Caco-2 (cell line): ENCODE data around the gene PRRX2. TPM values are rescaled to one million over a fixed set of nuclear protein-coding genes. Genes with fewer than 3 reads are reported as not detected.

Source experiments
- BruUV-seq: library from RNA; stranded (reverse); fragments of 400-500 nt; replicated peaks from 2 replicates; lab custom pipeline; 2021; lab: Mats Ljungman, UMichigan
- CTCF ChIA-PET: fragments of 300-600 bp; sonication (Branson Sonifier 250); formaldehyde crosslinking; loops from one replicate; lab custom pipeline; 2022; ENCODE audit warnings: antibody characterized with exemption; lab: Charles Lee
- POLR2A ChIA-PET: fragments of 300-600 bp; sonication (Branson Sonifier 250); formaldehyde crosslinking; loops from one replicate; lab custom pipeline; 2022; ENCODE audit warnings: antibody characterized with exemption; lab: Charles Lee
- DNase-seq, 2 experiments: peaks; one replicate each; pipeline versions ENCODE4 v3.0.0 to v3.0.0-alpha.2; 2020 to 2022
- H3K27me3 ChIP-seq: replicated peaks from 2 replicates; pipeline ENCODE4 v1.6.0; 2011; ENCODE audit warnings: low read length; ENCODE audit not compliant: control insufficient read depth, insufficient read depth
- H3K36me3 ChIP-seq: 2 replicates; pipeline ENCODE4 v1.5.1; 2011; ENCODE audit warnings: low read length; ENCODE audit not compliant: control insufficient read depth, insufficient read depth
- H3K4me1 ChIP-seq: fragments of 250-450 bp; sonication (Bioruptor Pico); 2 replicates; pipeline ENCODE4 v1.5.1; 2020; ENCODE audit warnings: mild to moderate bottlenecking
- H3K4me3 ChIP-seq: 2 replicates; pipeline ENCODE4 v1.5.1; 2011; ENCODE audit warnings: low read depth, mild to moderate bottlenecking, control low read depth, low read length
- H3K9me3 ChIP-seq: fragments of 250-450 bp; sonication (Bioruptor Pico); 2 replicates; pipeline ENCODE4 v1.5.1; 2020; ENCODE audit warnings: mild to moderate bottlenecking, moderate library complexity
- H3K27ac Mint-ChIP-seq: one replicate; pipeline ENCODE4 v1.8.0; 2022; ENCODE audit warnings: mixed read lengths; ENCODE audit not compliant: unreplicated experiment
- H3K27me3 Mint-ChIP-seq: one replicate; pipeline ENCODE4 v1.8.0; 2022; ENCODE audit warnings: mixed read lengths; ENCODE audit not compliant: insufficient read depth, unreplicated experiment
- H3K36me3 Mint-ChIP-seq: one replicate; pipeline ENCODE4 v1.8.0; 2022; ENCODE audit warnings: mild to moderate bottlenecking, mixed read lengths; ENCODE audit not compliant: insufficient read depth, unreplicated experiment
- H3K4me1 Mint-ChIP-seq: one replicate; pipeline ENCODE4 v1.8.0; 2022; ENCODE audit warnings: low read depth, mixed read lengths; ENCODE audit not compliant: unreplicated experiment
- H3K4me3 Mint-ChIP-seq: one replicate; pipeline ENCODE4 v1.8.0; 2022; ENCODE audit warnings: mild to moderate bottlenecking, moderate library complexity, mixed read lengths; ENCODE audit not compliant: unreplicated experiment
- H3K9me3 Mint-ChIP-seq: one replicate; pipeline ENCODE4 v1.8.0; 2022; ENCODE audit warnings: mixed read lengths; ENCODE audit not compliant: unreplicated experiment
- intact Hi-C: fragments of 100-400 bp; cut with micrococcal nuclease; formaldehyde crosslinking; loops from one replicate; pipeline ENCODE4 v1.10.0; 2022; ENCODE audit not compliant: unreplicated experiment
- total RNA-seq: library from RNA; stranded (reverse); gene quantifications from 2 replicates; pipeline ENCODE4 v1.2.3, GENCODE V29; 2022
- TF ChIP-seq, protein P1 (sequence below), 2 experiments: fragments of 200-600 bp in 1 of 2; IDR thresholded peaks; 1 replicate in 1 of 2; 2 replicates in 1 of 2; pipeline versions ENCODE4 v1.5.1 to v1.8.0; 2011 to 2022; ENCODE audit warnings: antibody characterized with exemption in 1 of 2, control low read depth in 1 of 2, inconsistent platforms in 1 of 2, low read depth in 1 of 2, low read length in 1 of 2, mild to moderate bottlenecking in 1 of 2, moderate library complexity in 1 of 2; ENCODE audit not compliant: insufficient read depth in 1 of 2, severe bottlenecking in 1 of 2, unreplicated experiment in 1 of 2

PRRX2 gene
- total RNA-seq, 1 experiment from 2014 or later: not detected

DNA sequence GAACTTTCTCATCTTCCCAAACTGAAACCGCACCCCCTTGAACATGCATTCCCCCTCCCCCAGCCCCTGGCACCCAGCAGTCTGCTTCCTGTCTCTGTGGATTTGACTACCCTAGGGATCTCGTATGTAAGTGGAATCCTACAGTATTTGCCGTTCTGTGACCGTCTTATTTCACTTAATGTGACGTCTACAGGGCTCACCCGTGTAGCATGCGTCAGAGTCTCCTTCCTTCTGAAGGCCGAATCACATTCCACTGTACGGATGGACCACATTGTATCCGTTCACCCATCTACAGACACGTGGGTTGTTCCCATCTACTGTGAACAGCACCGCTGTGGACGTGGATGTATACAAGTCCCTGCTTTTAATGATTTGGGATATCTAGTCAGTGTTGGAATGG lies 4.5 kb downstream of the PRRX2 start:
- H3K27me3 ChIP-seq: no peaks in the 10 kb centered on the region; the same call in 1 of the 2 replicates
- intact Hi-C loops: no loop called here
- ChIA-PET CTCF (no interaction called here), POLR2A (no interaction called here)
- Mint-ChIP-seq H3K4me3 (no peak overlapping the region), H3K27ac (no peak overlapping the region), H3K9me3 (no peaks in the 10 kb centered on the region), H3K4me1 (no peaks in the 10 kb centered on the region), H3K36me3 (no peaks in the 10 kb centered on the region), H3K27me3 (peaks cover 13% of the 10 kb centered on the region)
- TF ChIP-seq, protein P1, sequence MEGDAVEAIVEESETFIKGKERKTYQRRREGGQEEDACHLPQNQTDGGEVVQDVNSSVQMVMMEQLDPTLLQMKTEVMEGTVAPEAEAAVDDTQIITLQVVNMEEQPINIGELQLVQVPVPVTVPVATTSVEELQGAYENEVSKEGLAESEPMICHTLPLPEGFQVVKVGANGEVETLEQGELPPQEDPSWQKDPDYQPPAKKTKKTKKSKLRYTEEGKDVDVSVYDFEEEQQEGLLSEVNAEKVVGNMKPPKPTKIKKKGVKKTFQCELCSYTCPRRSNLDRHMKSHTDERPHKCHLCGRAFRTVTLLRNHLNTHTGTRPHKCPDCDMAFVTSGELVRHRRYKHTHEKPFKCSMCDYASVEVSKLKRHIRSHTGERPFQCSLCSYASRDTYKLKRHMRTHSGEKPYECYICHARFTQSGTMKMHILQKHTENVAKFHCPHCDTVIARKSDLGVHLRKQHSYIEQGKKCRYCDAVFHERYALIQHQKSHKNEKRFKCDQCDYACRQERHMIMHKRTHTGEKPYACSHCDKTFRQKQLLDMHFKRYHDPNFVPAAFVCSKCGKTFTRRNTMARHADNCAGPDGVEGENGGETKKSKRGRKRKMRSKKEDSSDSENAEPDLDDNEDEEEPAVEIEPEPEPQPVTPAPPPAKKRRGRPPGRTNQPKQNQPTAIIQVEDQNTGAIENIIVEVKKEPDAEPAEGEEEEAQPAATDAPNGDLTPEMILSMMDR (IDR thresholded peaks at IDR 0.05; ENCODE audit: insufficient read depth in 1 of 2, low read depth in 1 of 2, low read length in 1 of 2, severe bottlenecking in 1 of 2, unreplicated experiment in 1 of 2): no peak
- no peak for DNase-seq
- H3K4me1 ChIP-seq: no peaks in the 10 kb centered on the region
- H3K36me3 ChIP-seq: no peaks in the 10 kb centered on the region
- BruUV-seq: no TSS peak
- H3K9me3 ChIP-seq: no peaks in the 10 kb centered on the region
- H3K4me3 ChIP-seq: no peak overlapping the region

DNA sequence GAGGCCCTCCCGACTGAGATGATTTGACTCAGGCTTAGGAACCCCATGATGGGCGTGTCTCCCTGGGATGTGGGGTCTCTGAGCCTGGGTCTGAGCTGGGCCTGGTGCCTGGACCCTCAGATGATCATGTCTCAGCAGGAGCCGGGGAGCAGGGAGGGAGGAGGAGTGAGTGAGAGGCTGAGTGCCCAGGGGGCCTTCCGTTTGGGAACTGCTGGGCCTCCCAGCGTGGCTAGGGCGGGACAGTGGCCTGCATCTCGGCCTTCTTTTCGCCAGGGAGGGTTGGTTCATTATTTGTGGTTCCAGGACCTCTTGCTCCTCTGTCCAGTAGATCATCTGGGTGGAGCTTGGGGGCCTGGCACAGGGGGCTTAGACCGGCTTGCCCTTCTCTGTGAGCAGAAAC lies 5.6 kb downstream of the PRRX2 start:
- H3K4me3 ChIP-seq: no peak overlapping the region
- intact Hi-C loops: no loop called here
- Mint-ChIP-seq H3K36me3 (no peaks in the 10 kb centered on the region), H3K9me3 (no peaks in the 10 kb centered on the region), H3K27me3 (peaks cover 10% of the 10 kb centered on the region), H3K4me3 (no peak overlapping the region), H3K27ac (no peak overlapping the region), H3K4me1 (no peaks in the 10 kb centered on the region)
- no peaks in the 10 kb centered on the region; the same call in 1 of the 2 replicates for H3K27me3 ChIP-seq
- CTCF ChIA-PET: no interaction called here
- H3K4me1 ChIP-seq: no peaks in the 10 kb centered on the region
- no peak for DNase-seq
- TF ChIP-seq, protein P1 (IDR thresholded peaks at IDR 0.05; ENCODE audit: insufficient read depth in 1 of 2, low read depth in 1 of 2, low read length in 1 of 2, severe bottlenecking in 1 of 2, unreplicated experiment in 1 of 2): no peak
- H3K9me3 ChIP-seq: no peaks in the 10 kb centered on the region
- POLR2A ChIA-PET: interaction anchor here (0.6 kb wide), 2 partner anchors 10 to 45 kb away, joined by 3 read pairs; partner anchors contain the start of gene NTMT1
- no peaks in the 10 kb centered on the region for H3K36me3 ChIP-seq
- no TSS peak for BruUV-seq

DNA sequence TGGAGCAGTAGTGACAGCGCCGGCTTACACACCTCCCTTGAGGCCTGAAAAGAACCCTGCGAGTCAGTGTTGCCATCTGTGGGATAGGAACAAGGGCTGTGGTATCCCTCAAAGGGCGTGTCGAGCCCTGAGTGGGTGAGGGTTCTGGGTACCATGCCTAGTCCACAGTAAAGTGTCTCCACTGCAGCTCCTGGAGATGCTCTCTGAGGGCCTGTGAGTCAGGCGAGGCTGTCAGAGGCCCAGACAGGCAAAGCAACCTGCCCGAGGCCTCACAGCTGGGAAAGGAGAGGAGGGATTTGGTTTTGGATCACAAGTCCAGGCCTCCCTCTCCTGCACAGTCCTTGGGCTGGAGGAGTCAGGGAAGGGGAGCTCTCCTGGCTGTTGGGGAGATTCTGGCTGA lies 6.1 kb downstream of the PRRX2 start:
- no peaks in the 10 kb centered on the region for H3K36me3 ChIP-seq
- TF ChIP-seq, protein P1 (IDR thresholded peaks at IDR 0.05; ENCODE audit: insufficient read depth in 1 of 2, low read depth in 1 of 2, low read length in 1 of 2, severe bottlenecking in 1 of 2, unreplicated experiment in 1 of 2): no peak
- H3K27me3 ChIP-seq: no peaks in the 10 kb centered on the region; the same call in 1 of the 2 replicates
- Mint-ChIP-seq H3K4me1 (no peaks in the 10 kb centered on the region), H3K27me3 (peaks cover 10% of the 10 kb centered on the region), H3K27ac (no peak overlapping the region), H3K36me3 (no peaks in the 10 kb centered on the region), H3K9me3 (no peaks in the 10 kb centered on the region), H3K4me3 (no peak overlapping the region)
- no peaks in the 10 kb centered on the region for H3K4me1 ChIP-seq
- DNase-seq: no peak
- ChIA-PET POLR2A (interaction anchor here (0.5 to 0.6 kb wide), 3 partner anchors 9 to 152 kb away, joined by 3 read pairs; partner anchors contain the start of gene NTMT1), CTCF (no interaction called here)
- no peaks in the 10 kb centered on the region for H3K9me3 ChIP-seq
- intact Hi-C loops: no loop called here
- no peak overlapping the region for H3K4me3 ChIP-seq
- no TSS peak for BruUV-seq
